ENCODE results near the gene HOXA13. TPM values are rescaled to one million over a fixed set of nuclear protein-coding genes. Genes with fewer than 3 reads are reported as not detected.

The HOXA13 gene
- total RNA-seq, 1 experiment from 2014 or later = 2.0 TPM

DNA sequence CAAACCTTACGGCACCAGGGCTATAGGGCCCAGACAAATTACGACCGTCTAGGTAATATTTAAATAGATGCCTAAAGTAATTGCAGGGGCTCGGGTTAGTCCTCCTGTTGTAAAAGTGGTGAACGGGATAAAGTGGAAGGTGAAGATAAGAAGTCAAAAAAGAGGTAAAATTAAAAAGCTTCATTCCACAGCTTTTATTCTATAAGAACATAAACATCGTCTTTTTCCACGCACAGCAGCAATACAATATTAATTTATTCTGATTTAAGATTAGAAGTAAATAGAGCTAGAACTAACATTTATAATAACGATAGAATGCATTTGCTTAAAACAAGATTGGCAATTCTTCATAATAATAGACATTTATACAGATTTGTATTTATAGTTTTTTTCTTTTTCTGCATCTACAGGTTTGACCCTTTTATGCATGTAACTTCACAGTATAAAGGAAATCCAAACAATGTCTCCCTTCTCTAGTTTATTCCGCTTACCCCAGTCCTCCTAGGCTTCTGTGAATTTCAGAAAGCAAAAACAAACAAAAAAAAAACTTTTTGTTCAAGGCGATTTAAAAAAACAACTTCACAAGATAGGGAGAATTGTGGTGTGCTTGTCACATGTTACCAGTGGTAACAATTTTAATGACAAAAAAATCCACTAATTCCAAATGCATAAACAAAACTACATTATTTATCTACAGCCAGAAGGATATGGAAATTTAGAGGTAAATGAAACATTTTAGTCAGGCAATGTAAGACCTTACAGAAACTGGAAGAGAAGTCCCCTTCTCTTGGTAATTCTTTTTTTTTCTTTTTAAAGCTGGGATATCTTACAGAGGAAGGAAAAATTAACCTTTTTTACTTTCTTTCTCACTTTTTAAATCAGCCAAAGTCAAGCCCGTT is 29.2 kb downstream of the HOXA13 start:
- no peak for DNase-seq (ENCODE audit: low read depth, low spot score)
- in situ Hi-C loops (cut with HindIII; ENCODE audit: low pct_unique_long_range_greater_than_20kb, low sequenced_read_pairs) = no loop called here

DNA sequence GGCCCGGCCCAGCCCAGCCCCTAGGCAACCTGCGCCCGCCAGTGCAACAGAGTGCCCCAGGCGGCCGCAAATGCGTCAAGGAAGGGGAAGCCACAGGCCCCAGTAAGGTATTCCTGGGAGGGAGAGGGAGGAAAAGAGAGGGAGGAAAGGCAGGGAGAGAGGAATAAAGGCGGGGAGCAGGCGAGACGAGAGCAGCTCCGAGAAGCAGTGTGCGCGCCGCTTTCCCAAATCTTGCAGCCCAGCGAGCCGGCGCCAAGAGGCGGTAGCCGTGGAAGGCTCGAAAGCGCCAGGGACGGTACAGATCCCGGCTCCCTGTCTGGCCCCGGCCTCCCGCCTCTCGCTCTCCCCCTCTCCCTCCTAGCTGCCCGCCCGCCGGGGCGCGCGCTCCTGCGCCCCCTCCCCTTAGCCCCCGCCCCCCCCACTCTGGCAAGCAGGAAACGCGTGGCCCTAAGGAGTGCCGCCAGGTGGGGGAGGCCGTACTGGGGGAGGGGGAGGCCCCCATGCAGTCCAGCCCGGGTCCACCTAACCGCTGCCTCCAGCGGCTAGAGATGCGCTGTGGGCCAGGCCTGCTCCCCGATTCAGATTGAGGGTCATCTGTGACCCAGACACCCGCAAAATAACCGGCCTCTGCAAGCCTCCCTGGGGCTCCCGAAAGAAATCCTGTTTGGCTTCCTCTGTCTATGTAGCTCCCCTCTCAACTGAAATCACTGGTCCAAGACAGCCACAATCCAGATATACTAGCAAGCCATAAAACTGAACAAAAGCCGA is 30.0 kb downstream of the HOXA13 start:
- no peak for DNase-seq (ENCODE audit: low read depth, low spot score)
- in situ Hi-C loops (cut with HindIII; ENCODE audit: low pct_unique_long_range_greater_than_20kb, low sequenced_read_pairs) = no loop called here

DNA sequence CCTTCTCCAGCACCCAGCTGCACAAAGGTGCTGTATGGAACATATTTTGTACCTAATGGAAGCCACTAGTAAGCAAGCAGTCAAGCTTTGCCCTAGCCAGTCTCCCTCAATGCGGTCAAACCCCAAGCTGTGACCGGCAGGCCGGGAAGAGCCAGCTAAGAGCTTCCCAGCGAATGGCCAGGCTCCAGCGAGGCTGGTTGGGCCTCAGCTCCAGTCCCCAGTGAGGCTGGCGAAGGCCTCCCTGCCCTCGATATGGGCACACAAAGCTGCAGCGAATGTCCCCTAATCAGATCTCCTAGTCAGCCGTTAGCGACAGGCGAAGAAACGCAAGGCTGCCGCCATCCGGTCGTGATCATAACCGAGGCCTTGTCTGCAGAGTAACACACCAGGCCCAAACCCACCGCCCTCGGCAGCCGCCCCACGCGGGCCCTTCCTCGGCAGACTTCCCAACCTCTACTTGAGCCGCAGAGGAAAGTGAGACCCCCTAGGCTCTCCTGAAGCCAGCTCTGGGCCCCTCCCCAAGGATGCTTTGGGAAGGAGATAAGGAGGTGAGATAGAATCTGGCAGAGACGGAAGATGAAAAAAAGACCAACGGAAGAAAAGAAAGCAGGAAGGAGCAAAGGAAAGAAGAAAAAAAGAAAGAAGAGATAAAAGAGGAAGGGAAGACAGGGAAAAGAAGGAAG is 31.5 kb downstream of the HOXA13 start:
- in situ Hi-C loops (cut with HindIII; ENCODE audit: low pct_unique_long_range_greater_than_20kb, low sequenced_read_pairs) = no loop called here
- DNase-seq (ENCODE audit: low read depth, low spot score) = no peak

DNA sequence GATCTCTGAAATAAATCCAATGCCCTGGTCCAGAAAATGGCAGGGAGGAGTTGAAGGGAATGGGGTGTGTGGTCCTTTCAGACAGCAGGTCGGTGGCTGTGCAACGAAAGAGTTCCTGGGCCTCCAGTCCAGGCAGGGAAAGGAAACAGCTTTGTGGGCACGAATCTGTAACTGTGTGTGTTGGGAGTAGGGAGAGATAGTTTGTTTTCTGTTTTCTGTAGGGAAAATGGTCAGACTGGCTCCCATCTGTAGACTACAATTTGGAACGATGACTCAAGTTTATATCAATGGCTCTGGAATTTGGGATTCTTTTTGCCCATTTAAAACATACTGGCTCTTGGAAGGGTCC is 32.0 kb downstream of the HOXA13 start:
- in situ Hi-C loops (cut with HindIII; ENCODE audit: low pct_unique_long_range_greater_than_20kb, low sequenced_read_pairs) = no loop called here
- no peak for DNase-seq (ENCODE audit: low read depth, low spot score)

DNA sequence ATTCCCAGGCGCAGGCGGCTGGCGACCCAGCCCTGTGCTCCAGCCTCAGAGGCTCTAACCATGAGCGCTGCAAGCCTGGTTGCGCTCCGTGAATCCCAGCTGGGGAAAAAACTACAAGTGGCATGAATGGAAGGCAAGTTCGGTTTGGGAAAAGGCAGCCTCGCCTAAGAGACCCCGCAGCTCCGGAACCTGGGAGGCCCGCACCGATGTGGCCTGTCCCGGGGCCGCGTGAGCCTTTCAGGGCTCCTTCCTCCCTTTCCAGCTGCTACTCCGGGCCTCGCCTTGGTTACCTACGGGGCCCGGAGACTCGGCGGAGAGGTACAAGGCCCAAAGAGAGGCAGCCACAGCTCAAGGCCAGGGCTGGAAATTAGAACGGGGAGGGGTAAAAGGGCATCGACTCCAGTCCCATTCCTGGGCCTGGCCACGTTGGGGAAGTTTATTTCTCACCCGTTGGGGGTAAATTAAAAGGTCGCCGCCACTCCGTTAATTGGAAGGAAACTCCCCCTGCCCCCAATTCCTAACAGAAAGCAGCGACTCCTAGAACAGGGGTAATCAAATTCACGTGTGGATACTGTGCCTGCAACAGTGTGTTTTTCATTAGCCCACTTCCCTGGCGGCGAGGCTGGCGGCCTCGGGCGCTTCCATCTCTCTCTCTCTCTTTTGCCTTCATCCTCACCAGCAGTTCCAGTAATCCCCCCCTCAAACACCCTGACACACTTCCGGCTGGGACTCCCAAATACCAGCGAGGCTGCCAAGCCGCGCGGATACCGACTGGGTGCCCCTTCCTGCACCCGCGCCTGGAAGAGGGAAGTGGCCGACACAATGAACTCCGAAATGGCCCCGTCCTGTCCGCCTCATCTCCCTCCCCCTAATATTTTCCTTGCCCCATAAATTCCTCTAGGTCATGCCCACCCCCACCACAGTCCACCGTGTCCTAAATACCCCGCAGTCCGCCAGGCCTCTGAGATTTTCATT is 33.1 kb downstream of the HOXA13 start:
- in situ Hi-C loops (cut with HindIII; ENCODE audit: low pct_unique_long_range_greater_than_20kb, low sequenced_read_pairs) = no loop called here
- no peak for DNase-seq (ENCODE audit: low read depth, low spot score)

DNA sequence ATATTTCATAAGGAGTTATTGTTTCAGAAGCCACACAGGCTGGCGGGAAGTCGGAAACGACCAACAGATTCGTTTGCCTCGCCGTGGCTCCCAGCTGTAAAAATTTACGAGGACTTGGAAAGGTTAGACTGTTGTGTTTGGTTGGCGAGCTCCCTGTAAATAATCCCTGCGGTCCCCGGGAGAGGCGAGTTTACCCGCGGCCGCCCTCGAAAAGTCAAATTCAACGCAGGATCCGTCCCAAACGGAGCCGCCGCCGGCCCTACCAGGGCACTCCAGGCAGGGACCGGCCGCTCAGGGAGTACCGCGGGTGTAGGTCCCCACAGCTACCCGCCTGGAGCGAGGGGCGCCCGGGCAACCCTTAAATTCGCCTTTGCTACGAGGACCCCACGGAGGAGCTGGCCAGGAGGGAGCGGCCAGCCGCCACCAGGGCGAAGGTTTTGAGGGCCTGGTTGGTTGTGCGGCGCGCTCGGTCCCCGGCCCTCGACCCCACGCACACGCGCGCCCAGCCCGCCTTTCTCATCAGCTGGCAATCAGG is 33.8 kb downstream of the HOXA13 start:
- no peak for DNase-seq (ENCODE audit: low read depth, low spot score)
- in situ Hi-C loops (cut with HindIII; ENCODE audit: low pct_unique_long_range_greater_than_20kb, low sequenced_read_pairs) = no loop called here

DNA sequence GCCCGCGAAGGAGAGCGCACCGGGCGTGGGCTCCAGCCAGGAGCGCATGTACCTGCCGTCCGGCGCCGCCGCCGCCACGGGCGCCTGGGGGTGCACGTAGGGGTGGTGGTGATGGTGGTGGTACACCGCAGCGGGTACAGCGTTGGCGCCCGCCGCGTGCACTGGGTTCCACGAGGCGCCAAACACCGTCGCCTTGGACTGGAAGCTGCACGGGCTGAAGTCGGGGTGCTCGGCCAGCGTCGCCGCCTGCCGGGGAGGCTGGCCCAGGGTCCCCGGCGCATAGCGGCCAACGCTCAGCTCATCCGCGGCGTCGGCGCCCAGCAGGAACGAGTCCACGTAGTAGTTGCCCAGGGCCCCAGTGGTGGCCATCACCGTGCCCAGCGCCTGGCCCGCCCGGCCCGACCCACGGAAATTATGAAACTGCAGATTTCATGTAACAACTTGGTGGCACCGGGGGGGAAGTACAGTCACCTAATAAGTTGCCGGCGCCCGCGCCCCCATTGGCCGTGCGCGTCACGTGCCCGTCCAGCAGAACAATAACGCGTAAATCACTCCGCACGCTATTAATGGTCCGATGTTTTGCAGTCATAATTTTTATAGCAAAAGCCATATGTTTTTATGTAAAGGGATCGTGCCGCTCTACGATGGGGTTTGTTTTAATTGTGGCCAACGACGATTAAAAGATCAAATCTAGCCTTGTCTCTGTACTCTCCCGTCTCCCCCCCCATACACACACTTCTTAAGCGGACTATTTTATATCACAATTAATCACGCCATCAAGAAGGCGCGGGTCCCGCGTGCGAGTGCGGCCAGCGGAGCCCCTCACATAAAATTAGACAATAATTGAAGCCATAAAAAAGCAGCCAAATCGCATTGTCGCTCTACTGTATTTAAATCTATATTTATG is 34.5 kb downstream of the HOXA13 start, which contains the start of gene HOXA9:
Gene HOXA9 (minus strand): TSS at position 449 of the 907 bp plus-strand sequence. CDS start 80 bp downstream, at position 369.
- DNase-seq (ENCODE audit: low read depth, low spot score) = no peak
- in situ Hi-C loops (cut with HindIII; ENCODE audit: low pct_unique_long_range_greater_than_20kb, low sequenced_read_pairs) = no loop called here

DNA sequence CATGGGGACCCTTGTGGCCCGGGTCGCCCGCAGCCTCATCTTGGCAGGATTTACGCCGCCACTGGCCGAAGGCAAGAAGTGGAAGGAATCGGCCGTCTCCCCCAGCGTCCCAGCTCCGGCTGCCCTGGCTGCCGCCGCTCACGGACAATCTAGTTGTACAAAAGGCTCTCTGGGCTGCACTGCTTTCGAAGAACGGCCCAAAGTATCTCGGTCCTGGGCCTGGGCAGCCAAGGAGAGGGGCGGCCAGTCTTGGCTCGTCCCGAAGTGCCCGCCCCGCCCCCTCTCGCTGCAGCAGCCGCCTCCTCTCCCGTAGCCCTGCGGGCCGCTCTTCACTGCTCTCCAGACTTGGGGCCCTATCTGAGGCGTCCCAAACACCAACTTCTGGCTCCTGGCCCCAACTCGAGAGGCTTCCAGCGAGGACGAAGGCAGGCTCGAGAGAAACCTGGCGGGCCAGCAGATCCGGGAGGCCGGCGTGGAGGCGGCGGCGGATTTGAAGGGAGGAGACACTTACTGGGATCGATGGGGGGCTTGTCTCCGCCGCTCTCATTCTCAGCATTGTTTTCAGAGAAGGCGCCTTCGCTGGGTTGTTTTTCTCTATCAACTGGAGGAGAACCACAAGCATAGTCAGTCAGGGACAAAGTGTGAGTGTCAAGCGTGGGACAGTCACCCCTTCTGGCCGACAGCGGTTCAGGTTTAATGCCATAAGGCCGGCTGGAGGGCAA is 35.4 kb downstream of the HOXA13 start:
- no peak for DNase-seq (ENCODE audit: low read depth, low spot score)
- in situ Hi-C loops (cut with HindIII; ENCODE audit: low pct_unique_long_range_greater_than_20kb, low sequenced_read_pairs) = no loop called here

DNA sequence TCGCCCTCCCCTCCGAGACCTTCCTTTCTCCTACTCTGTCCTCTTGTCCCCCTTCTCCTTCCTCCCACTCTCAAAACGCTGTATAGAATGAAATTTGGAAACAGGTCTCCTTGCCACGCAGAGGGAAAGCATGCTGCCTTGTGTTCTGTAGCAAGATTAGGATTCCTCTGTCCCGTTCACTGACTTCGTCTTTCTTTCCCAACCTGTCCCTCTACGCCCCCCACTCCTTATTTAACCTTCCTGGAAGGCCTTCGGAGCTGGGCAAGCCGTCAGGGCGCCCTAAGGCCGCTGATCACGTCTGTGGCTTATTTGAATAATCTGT is 35.9 kb downstream of the HOXA13 start:
- in situ Hi-C loops (cut with HindIII; ENCODE audit: low pct_unique_long_range_greater_than_20kb, low sequenced_read_pairs) = no loop called here
- no peak for DNase-seq (ENCODE audit: low read depth, low spot score)

DNA sequence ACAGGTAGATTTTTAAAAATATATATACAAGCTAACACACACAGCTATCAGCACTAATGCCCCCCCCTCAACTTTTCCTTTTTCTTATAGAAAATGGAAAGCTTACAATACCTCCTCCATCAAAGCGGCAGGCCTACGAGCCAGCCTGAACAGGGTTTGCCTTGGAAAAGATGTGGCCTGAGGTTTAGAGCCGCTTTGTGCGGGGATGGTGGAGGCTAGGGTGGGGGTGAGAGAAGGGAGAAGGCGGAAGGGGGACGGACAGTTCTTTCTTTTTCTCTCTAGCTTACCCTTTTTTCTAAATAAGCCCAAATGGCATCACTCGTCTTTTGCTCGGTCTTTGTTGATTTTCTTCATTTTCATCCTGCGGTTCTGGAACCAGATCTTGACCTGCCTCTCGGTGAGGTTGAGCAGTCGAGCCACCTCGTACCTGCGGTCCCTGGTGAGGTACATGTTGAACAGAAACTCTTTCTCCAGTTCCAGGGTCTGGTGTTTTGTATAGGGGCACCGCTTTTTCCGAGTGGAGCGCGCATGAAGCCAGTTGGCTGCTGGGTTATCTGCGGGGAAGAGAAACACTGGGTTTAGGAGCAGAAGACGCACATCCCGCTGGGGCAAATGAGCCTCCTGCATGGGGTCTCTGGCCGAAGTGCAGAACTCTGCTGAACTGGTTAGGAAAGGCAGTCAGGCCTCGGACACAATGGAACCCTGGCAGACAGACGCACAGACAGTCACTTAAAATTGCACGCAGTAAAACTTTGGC is 36.4 kb downstream of the HOXA13 start:
- in situ Hi-C loops (cut with HindIII; ENCODE audit: low pct_unique_long_range_greater_than_20kb, low sequenced_read_pairs) = no loop called here
- DNase-seq (ENCODE audit: low read depth, low spot score) = no peak

DNA sequence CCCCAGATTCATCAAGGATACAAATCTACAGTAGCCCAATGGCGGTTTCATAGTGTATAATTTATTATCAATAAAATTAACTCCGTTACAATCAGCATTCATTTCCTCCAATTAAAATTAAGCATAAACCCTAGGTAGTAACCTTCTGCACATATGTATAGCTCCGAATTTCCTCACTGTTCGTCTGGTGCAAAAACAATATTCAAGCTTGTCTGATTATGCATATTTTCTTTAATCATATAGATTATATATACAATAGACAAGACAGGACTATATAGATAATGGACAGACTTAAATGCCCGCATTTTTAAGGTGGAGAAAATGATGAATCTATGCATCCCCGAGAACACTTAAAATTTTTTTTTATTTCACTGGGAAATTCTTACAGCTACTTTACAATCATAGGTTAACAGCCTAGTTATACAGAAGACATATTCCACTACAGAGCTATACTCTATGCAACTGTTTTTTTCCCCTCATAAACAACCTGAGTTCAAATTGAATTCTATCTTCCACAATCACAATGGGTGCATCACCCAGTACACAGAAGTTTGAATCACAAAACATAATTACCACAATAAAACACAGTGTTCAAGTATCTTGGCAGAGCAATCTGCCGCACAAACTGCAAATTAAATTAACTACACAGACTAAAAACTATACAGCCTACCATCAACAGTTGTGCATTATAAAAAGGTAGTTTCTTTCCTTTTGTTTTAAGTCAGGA is 37.2 kb downstream of the HOXA13 start:
- DNase-seq (ENCODE audit: low read depth, low spot score) = no peak
- in situ Hi-C loops (cut with HindIII; ENCODE audit: low pct_unique_long_range_greater_than_20kb, low sequenced_read_pairs) = no loop called here

DNA sequence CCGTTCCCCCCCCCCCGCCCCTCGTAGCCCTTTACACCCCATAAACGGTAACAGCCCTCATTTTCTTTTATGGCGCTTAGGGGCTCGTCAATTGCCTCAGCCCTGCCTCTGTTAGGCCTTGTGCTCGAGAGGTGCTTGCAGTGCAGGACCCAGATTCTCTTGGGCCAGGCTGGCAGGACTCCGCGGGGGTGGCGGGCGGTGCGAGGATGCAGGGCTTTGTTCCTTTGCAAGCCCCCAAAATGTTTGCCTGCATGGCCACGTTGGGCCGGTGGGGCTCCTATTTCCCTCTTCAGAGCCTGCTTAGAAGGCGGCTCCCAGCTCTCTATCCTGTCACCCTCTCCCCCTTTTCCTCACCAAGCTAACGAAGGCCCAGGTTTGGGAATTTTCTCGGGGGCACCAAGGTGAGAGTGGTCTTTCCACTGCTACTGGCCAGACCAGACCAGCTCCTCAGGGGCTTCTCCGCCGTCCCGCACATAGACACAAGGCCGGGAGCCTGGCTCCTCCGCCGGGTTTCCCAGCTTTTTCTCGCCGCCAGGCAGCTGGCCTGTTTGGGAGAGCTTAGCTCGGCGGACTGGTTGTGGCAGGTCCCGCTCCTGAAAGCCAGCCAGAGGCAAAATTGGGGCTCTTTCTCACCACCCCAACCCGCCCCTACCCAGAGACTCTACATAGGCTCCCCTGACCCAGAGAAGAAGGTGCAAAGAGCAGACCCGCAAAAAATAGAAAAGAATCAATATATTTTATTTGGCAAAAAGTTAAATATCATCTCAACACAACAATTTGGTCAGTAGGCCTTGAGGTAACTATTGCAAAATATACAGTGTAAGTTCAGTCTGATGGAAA is 38.0 kb downstream of the HOXA13 start:
- no peak for DNase-seq (ENCODE audit: low read depth, low spot score)
- in situ Hi-C loops (cut with HindIII; ENCODE audit: low pct_unique_long_range_greater_than_20kb, low sequenced_read_pairs) = no loop called here

DNA sequence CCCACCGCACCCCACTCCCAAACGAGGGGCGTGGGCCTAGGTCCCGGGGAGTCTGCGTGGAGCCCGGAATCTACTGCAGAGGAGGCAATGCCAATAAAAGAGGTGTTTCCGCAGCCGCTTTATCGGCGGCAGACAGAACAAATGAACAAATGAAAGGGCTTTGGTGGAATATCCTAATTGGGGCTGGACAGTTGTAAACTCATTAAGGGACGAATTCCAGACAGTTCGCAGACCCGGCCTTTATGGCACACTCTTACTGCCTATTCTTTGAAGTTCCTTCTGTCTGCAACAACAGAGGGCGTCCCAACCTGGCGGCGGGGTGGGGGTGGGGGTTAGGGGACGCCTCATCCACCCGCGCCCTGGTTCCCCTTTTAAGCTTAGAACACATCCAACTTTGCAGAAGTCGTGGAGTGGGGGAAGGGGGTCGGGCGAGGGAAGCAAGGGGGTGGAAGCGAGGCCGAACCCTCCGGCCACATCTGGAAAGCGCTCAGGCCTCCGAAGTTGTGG is 38.6 kb downstream of the HOXA13 start:
- in situ Hi-C loops (cut with HindIII; ENCODE audit: low pct_unique_long_range_greater_than_20kb, low sequenced_read_pairs) = no loop called here
- DNase-seq (ENCODE audit: low read depth, low spot score) = no peak
